HG02610 (cell line): Measurements from ENCODE around the gene COX4I2.
A peak's percentile ranks its signal among the peaks of the same experiment; 100 is the strongest.
"Not testable (repeated sequence)": the region's sequence is repeated elsewhere in the genome, so short reads cannot be mapped to it uniquely, and the experiment has no call there.

Source experiments
- ATAC-seq: cut with Tn5 transposase; IDR thresholded peaks from one replicate; pipeline ENCODE4 v1.9.1; 2021; ENCODE audit warnings: mild to moderate bottlenecking, moderate library complexity; ENCODE audit not compliant: unreplicated experiment

The COX4I2 gene

DNA sequence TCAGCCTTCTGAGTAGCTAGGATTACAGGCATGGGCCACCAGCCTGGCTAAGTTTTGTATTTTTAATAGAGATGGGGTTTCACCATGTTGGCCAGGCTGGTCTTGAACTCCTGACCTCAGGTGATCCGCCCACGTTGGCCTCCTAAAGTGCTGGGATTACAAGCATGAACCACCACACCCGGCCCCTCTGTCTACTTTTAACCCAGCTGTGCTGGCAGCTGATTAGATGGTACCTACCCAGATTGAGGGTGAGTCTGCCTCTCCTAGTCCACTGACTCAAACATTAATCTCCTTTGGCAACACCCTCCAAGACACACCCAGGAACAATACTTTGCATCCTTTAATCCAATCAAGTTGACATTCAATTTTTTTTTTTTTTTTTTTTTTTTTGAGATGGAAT, 10.4 kb downstream of the COX4I2 start:
- ATAC-seq = not testable (repeated sequence)

DNA sequence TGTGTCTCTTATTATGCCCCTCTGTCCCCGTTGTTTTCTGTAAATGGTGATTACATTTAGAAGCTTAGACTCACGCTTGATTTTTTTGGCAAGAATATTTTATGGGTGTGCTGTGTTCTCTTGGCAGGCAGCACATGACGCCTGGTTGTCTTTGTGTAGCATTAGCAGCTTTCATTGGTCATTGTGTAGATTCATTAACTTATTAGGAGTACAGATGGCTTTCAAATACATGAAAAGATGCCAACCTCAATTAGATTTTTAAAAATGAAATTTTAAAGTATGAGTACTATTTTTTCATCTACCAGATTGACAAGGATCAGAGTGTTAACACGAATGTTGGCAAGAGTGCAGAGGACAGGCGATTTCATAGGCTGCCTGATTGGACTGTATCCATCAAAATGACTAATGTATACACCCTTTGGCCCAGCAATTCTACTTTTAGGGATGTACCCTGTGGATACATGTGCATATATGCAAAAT, 15.2 kb downstream of the COX4I2 start:
- no peak for ATAC-seq

GRCh38 chr20:31653561-31653960, 15.8 kb downstream of the COX4I2 start:
- no peak for ATAC-seq

GRCh38 chr20:31654534-31654933, 16.8 kb downstream of the COX4I2 start:
- no peak for ATAC-seq

DNA sequence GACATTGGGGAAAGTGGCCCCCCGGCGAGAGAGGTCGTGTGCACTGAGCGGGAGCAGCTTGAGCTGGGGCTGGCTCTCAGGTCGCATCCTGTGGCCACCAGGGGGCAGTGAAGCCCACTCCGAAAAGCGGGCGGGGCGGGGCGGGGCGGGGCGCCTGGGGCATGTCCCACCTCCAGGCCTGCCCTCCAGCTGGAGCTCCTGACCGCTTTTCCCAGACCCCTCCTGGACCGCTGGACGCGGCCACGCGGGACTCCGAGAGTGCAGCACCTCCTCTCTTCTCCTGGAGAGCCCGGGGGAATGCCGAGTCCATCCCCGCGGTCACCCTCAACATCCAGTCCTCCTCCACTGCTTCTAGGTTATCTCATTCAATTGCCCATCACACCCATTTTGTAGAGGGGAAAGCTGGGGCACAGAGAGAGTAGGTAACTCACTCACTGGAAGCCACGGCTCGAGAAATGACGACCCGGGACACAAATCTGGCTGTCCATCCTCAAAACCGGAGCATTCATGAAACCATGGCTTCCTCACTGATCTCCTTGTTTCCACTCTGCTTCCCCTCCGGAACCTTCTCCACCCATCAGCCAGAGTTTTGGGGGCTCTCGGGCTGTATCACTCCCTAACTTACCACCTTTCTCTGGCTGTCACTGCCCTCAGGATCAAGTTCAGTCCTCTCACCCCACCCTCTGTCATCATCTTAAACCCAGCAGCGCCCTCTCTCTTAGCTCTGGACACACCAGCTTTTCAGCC, 24.1 kb downstream of the COX4I2 start:
- ATAC-seq = peak; percentile 64

DNA sequence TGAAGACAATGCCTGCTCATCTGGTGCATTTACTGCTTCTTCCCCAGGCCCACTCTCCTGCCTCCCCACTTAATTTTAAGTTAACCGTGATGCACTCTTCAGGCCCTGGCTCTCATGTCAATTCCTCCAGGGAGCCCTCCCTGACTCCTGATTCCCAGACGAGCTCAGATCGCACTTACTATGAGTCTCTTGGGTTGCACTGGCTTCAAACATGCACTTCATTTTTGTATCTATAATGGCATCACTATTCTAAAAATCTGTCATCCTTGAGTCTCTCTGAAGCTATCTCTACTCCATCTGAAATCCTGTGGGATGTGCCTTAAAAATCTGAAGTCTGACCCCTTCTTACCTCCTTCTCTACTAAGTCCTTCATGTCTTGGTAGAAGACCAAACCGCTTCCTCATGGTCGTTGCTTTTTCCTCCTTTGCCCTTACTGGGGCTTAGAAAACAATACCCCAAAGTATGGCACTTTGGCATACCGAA, 24.7 kb downstream of the COX4I2 start:
- no peak for ATAC-seq

DNA sequence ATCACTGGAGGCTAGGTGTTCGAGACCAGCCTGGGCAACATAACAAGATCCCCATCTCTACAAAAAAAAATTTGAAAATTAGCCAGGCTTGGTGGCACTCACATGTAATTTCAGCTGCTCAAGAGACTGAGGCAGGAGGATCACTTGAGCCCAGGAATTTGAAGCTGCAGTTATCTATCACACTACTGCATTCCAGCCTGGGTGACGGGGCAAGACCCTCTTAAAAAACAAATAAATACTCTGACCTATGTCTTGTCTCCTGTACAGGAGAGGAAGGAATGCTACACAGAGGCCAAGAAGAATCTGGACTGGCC, 25.8 kb downstream of the COX4I2 start:
- ATAC-seq = no peak

DNA sequence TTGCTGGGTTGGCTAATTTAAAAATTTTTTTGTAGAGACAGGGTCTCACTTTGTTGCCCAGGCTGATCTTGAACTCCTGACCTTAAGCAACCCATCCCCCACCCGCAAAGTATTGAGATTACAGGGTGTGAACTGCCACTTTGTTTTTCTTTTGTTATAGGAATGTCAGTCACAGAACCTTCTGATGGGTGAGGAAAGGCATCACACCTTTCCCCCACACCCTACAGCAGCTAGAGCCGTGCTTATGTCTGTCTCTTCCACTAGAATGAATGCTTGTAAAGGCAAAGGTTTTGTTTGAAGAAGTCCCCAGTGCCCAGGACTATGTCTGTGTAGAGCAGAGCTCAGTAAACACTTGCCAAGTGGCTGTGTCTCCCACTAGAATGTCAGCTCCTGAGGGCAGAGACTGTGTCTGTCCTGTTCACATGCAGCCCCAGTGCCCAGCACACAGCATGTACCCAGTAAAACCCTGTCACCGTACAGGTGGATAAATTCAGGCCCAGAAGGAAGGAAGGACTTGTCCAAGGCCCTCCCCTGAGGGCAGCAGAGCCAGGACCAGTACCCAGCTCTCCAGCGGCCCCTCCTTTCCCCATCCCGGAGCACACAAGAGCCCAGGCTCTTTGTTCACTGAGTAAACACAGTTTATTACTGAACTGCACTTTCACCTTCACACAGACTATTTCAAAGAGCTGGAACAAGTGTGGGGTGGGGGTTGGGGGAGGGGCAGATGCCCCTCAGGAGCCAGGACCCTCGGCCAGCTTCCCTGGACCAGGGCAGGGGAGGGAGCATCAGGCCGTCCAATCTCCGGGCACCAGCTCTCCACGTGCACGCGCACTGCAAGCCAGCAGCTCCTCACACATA, 26.4 kb downstream of the COX4I2 start:
- no peak for ATAC-seq

- no peak for ATAC-seq
Observed at GRCh38 chr20:31664696-31665354, 27.1 kb downstream of the COX4I2 start.

GRCh38 chr20:31665753-31666152, 28.0 kb downstream of the COX4I2 start:
- no peak for ATAC-seq

- ATAC-seq = no peak
Observed at GRCh38 chr20:31666258-31667042, 28.7 kb downstream of the COX4I2 start.

DNA sequence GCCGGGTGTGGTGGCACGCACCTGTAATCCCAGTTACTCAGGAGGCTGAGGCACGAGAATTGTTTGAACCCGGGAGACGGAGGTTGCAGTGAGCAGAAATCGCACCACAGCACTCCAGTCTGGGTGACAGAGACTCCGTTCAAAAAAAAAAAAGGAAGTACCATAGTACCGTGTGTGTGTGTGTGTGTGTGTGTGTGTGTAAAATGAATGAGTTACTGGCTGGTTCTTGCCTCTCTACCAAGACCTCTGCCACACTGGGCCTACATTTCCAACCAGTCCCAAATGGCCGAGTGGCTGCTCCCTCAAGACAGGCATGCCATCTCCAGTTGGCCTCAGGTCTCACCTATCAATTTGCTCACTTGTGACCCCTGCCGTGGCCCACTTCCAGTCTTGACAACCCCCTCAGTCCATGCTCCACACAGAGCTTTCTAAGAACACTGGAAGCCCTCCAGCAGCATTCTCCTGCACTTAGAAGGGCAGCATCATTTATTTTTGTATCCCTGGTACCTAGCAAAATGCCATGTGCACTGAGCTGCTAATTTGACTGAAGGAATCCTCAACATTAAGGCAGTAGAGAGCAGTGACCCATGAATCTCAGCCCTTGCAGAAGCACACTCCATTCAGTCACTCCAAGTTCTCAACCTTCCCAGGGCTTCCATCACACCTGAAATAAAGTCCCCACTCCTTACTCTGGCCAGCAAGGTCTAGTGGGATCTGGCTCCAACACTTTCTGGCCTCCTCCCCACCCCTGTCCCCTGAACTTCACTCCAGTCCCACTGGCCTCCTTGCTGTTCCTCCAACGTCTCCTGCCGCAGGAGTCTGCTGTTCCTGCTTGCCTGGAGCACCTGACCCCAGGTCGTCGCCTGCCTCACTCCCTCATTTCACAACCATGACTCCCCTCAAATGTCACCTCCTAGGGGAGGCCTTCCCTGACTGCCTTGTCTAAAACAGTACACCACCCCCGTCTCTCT, 29.9 kb downstream of the COX4I2 start:
- ATAC-seq = no peak

- not testable (repeated sequence) for ATAC-seq
Observed at GRCh38 chr20:31668944-31669343, 31.2 kb downstream of the COX4I2 start.

DNA sequence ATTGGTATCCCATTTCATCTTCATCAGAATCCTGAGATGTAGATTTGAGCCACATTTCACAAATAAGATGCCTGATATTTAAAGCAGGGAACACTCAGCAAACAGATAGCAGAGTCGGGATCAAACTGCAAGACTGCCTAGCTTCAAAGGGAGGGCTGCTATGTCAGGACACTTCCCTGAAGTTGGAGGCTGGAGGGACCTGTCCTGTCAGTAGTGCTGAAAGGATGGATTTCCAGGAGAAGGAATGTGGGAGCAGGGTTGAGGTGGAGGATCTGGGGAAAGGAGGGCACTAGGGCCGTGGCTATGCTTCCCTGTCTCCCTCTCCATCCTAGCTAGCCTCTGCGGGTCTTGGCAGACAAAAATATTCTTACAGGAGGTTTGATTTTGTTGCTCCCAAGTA, 32.2 kb downstream of the COX4I2 start:
- ATAC-seq = no peak

- ATAC-seq = no peak
Observed at GRCh38 chr20:31670371-31671228, 32.9 kb downstream of the COX4I2 start.

- no peak for ATAC-seq
Observed at GRCh38 chr20:31671324-31671723, 33.6 kb downstream of the COX4I2 start.

GRCh38 chr20:31673435-31673834, 35.7 kb downstream of the COX4I2 start:
- no peak for ATAC-seq

- ATAC-seq = no peak
Observed at GRCh38 chr20:31673943-31674463, 36.3 kb downstream of the COX4I2 start.
